GM19043 (cell line): Measurements from ENCODE around the gene DNAJB8.

ENCODE experiments used
- ATAC-seq: cut with Tn5 transposase; IDR thresholded peaks from one replicate; pipeline ENCODE4 v1.9.1; 2021; ENCODE audit warnings: low read depth; ENCODE audit not compliant: unreplicated experiment

Gene DNAJB8

GRCh38 chr3:128466840-128467541 is at the start of gene DNAJB8:
DNAJB8 (minus strand) TSS chr3:128466890; CDS start chr3:128463245, 3,645 bp downstream.
- ATAC-seq, result no peak

GRCh38 chr3:128515967-128516366 is 49.3 kb upstream of the DNAJB8 start:
- no peak for ATAC-seq

- ATAC-seq, result no peak
These were observed 42.2 kb upstream of the DNAJB8 start for GRCh38 chr3:128508852-128509251.

GRCh38 chr3:128506754-128507153 is 40.1 kb upstream of the DNAJB8 start:
- ATAC-seq, result no peak

GRCh38 chr3:128505771-128506170 is 39.1 kb upstream of the DNAJB8 start:
- no peak for ATAC-seq

GRCh38 chr3:128504963-128505730 is 38.5 kb upstream of the DNAJB8 start:
- ATAC-seq, result no peak

- no peak for ATAC-seq
These were observed 37.8 kb upstream of the DNAJB8 start for GRCh38 chr3:128504533-128504915.

GRCh38 chr3:128503751-128504532 is 37.3 kb upstream of the DNAJB8 start:
- ATAC-seq, result no peak

- no peak for ATAC-seq
These were observed 36.5 kb upstream of the DNAJB8 start for GRCh38 chr3:128503164-128503651.

GRCh38 chr3:128502712-128503111 is 36.0 kb upstream of the DNAJB8 start:
- no peak for ATAC-seq

- no peak for ATAC-seq
These were observed 34.7 kb upstream of the DNAJB8 start for GRCh38 chr3:128501431-128501830.

GRCh38 chr3:128500556-128500955 is 33.9 kb upstream of the DNAJB8 start:
- no peak for ATAC-seq

- ATAC-seq, result no peak
These were observed 33.1 kb upstream of the DNAJB8 start for GRCh38 chr3:128499724-128500275.

GRCh38 chr3:128498901-128499530 is 32.3 kb upstream of the DNAJB8 start:
- ATAC-seq, result no peak

GRCh38 chr3:128498127-128498626 is 31.5 kb upstream of the DNAJB8 start:
- ATAC-seq, result no peak

GRCh38 chr3:128497305-128498126 is 30.8 kb upstream of the DNAJB8 start:
- no peak for ATAC-seq

GRCh38 chr3:128496602-128497304 is 30.1 kb upstream of the DNAJB8 start:
- ATAC-seq, result no peak

- no peak for ATAC-seq
These were observed 29.4 kb upstream of the DNAJB8 start for GRCh38 chr3:128496019-128496601.
